ENCODE measurements around the gene ILDR2. TPM values are rescaled to one million over a fixed set of nuclear protein-coding genes. Genes with fewer than 3 reads are reported as not detected.
A peak's percentile ranks its signal among the peaks of the same experiment; 100 is the strongest.

Gene ILDR2
- total RNA-seq, 1 experiment from 2014 or later = not detected

- POLR2A ChIA-PET (ENCODE audit: unreplicated experiment) = no interaction called here
- Histone ChIP-seq H4K20me1 (ENCODE audit: insufficient read depth) (no peaks in the 10 kb centered on the region), H3K4me1 (replicated peaks; ENCODE audit: insufficient read depth) (peaks cover 20% of the 10 kb centered on the region), H3K27ac (no peak overlapping the region), H3K4me2 (peak overlapping the region; percentile 82), H3F3A (ENCODE audit: insufficient read depth, low read depth) (0 out of 2 replicates have a peak, but pooled peaks cover 5% of the 10 kb centered on the region), H3K36me3 (ENCODE audit: low read depth) (no peaks in the 10 kb centered on the region), H2AFZ (no peak overlapping the region), H3K27me3 (ENCODE audit: insufficient read depth, low read depth) (no peaks in the 10 kb centered on the region), H3K9me2 (ENCODE audit: insufficient read depth) (no peaks in the 10 kb centered on the region), H3K79me2 (ENCODE audit: low read depth) (peaks cover 50% of the 10 kb centered on the region), H3K4me3 (no peak overlapping the region; the same call in 1 of the 2 replicates), H3K9me3 (ENCODE audit: insufficient read depth, low read depth) (no peaks in the 10 kb centered on the region)
- TSS peak; percentile 29 for BruUV-seq (replicated peaks)
- no peak for DNase-seq
- no peak for TF ChIP-seq EZH2 (IDR thresholded peaks at IDR 0.05; ENCODE audit: low read depth)
- TF ChIP-seq CTCF (conservative IDR thresholded peaks at IDR 0.05) = no peak
- CTCF ChIA-PET = no interaction called here
- intact Hi-C loops (cut with micrococcal nuclease; ENCODE audit: unreplicated experiment) = loop anchor here (5.0 to 10.0 kb wide), 2 partner anchors 348 to 1240 kb away; partner anchors contain the start of genes MGST3 and POU2F1
These were observed 100.9 kb downstream of the ILDR2 start for GRCh38 chr1:166874464-166874863.

DNA sequence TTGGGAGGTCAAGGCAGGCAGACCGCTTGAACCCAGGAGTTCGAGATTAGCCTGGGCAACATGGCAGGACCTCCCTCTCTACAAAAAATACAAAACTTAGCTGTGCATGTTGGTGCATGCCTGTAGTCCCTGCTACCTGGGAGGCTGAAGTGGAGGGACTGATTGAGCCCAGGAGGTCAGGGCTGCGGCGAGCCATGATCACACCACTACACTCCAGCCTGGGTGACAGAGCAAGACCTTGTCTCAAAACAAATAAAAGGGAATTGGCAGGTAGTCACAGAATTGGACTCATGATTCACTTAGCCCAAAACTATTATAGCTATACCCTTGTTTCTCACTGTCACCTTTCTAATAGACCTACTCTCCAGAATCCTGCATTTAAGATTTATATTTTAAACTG, 104.8 kb downstream of the ILDR2 start:
- no peaks in the 10 kb centered on the region for H3K27me3 ChIP-seq (ENCODE audit: insufficient read depth, low read depth)
- H3K27ac ChIP-seq = no peak overlapping the region
- ChIA-PET POLR2A (ENCODE audit: unreplicated experiment) (no interaction called here), CTCF (no interaction called here)
- no peaks in the 10 kb centered on the region for H3K9me2 ChIP-seq (ENCODE audit: insufficient read depth)
- no peak for DNase-seq
- peaks cover 50% of the 10 kb centered on the region for H3K79me2 ChIP-seq (ENCODE audit: low read depth)
- no TSS peak for BruUV-seq (replicated peaks)
- H3K4me2 ChIP-seq = no peak overlapping the region
- intact Hi-C loops (cut with micrococcal nuclease; ENCODE audit: unreplicated experiment) = loop anchor here (5.0 to 10.0 kb wide), 2 partner anchors 352 to 1236 kb away; partner anchors contain the start of genes MGST3 and POU2F1
- H3K4me1 ChIP-seq (replicated peaks; ENCODE audit: insufficient read depth) = peaks cover 12% of the 10 kb centered on the region
- H3K4me3 ChIP-seq = no peak overlapping the region
- peaks cover 5% of the 10 kb centered on the region; the same call in 1 of the 2 replicates for H3F3A ChIP-seq (ENCODE audit: insufficient read depth, low read depth)
- no peak overlapping the region for H2AFZ ChIP-seq
- H4K20me1 ChIP-seq (ENCODE audit: insufficient read depth) = peaks cover 4% of the 10 kb centered on the region; the same call in 1 of the 2 replicates
- H3K9me3 ChIP-seq (ENCODE audit: insufficient read depth, low read depth) = no peaks in the 10 kb centered on the region
- no peak for TF ChIP-seq EZH2 (IDR thresholded peaks at IDR 0.05; ENCODE audit: low read depth)
- TF ChIP-seq CTCF (conservative IDR thresholded peaks at IDR 0.05) = no peak
- no peaks in the 10 kb centered on the region for H3K36me3 ChIP-seq (ENCODE audit: low read depth)

- Histone ChIP-seq H3K4me3 (no peak overlapping the region), H3K27me3 (ENCODE audit: insufficient read depth, low read depth) (no peaks in the 10 kb centered on the region), H3K36me3 (ENCODE audit: low read depth) (no peaks in the 10 kb centered on the region), H2AFZ (no peak overlapping the region), H3K4me2 (no peak overlapping the region), H3K4me1 (replicated peaks; ENCODE audit: insufficient read depth) (peaks cover 4% of the 10 kb centered on the region; the same call in 1 of the 2 replicates), H3F3A (ENCODE audit: insufficient read depth, low read depth) (no peaks in the 10 kb centered on the region; the same call in 1 of the 2 replicates), H4K20me1 (ENCODE audit: insufficient read depth) (peaks cover 4% of the 10 kb centered on the region; the same call in 1 of the 2 replicates), H3K9me2 (ENCODE audit: insufficient read depth) (no peaks in the 10 kb centered on the region), H3K9me3 (ENCODE audit: insufficient read depth, low read depth) (no peaks in the 10 kb centered on the region), H3K27ac (no peak overlapping the region), H3K79me2 (ENCODE audit: low read depth) (peaks cover 39% of the 10 kb centered on the region)
- no TSS peak for BruUV-seq (replicated peaks)
- intact Hi-C loops (cut with micrococcal nuclease; ENCODE audit: unreplicated experiment) = loop anchor here (5.0 to 10.0 kb wide), 2 partner anchors 353 to 1235 kb away; partner anchors contain the start of genes MGST3 and POU2F1
- ChIA-PET POLR2A (ENCODE audit: unreplicated experiment) (no interaction called here), CTCF (no interaction called here)
- no peak for DNase-seq
- TF ChIP-seq EZH2 (IDR thresholded peaks at IDR 0.05; ENCODE audit: low read depth) = no peak
- no peak for TF ChIP-seq CTCF (conservative IDR thresholded peaks at IDR 0.05)
These were observed 105.8 kb downstream of the ILDR2 start for GRCh38 chr1:166869318-166870099.
